ENCODE data around the gene CSAD. TPM values are rescaled to one million over a fixed set of nuclear protein-coding genes. Genes with fewer than 3 reads are reported as not detected.

The CSAD gene
- total RNA-seq, 2 experiments from 2014 or later: 25.8 to 26.9 TPM

DNA sequence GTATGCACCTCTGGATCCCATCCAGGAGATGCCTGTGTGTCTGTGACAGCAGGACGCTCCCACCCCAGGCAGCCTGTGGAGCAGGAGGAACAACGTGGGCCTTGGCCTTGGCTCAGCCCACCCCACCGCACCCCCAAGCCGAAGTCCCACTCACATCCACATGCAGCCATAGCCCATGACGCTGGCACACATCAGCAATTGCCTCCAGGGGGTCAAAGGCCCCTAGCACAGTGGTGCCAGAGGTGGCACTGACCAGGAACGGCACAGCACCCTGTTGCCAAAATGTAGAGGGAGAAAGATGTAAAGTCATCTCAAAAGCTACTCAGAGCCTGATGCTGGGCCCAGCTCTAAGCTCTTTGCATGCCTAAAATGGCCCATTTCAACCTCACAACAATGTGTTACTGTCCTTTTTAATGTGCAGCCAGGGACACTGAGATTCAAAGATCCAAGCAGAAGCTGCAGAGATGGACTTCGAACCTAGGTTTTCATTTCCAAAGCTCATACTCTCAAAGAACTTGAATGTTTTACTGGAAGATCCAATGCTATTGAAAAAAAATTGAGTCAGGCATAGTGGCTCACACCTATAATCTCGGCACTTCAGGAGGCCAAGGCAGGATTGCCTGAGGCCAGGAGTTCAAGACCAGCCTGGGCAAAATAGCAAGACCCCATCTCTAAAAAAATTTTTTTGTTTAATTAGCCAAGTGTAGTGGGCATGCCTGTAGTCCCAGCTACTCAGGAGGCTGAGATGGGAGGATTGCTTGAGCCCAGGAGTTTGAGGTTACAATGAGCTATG, 19.4 kb downstream of the CSAD start:
- H3K79me2 ChIP-seq (ENCODE audit: insufficient read depth, low read depth, low read length): no peaks in the 10 kb centered on the region
- CTCF ChIA-PET (ENCODE audit: unreplicated experiment): interaction anchor here (0.8 to 2.4 kb wide), 2 partner anchors 51 to 160 kb away, joined by 3 to 14 read pairs; partner anchors contain the start of gene AAAS
- no peak for DNase-seq (ENCODE audit: low spot score)
- TF ChIP-seq EZH2phosphoT487 (IDR thresholded peaks at IDR 0.05; ENCODE audit: borderline replicate concordance, low read depth, low read length): no peak
- TF ChIP-seq, protein P1, sequence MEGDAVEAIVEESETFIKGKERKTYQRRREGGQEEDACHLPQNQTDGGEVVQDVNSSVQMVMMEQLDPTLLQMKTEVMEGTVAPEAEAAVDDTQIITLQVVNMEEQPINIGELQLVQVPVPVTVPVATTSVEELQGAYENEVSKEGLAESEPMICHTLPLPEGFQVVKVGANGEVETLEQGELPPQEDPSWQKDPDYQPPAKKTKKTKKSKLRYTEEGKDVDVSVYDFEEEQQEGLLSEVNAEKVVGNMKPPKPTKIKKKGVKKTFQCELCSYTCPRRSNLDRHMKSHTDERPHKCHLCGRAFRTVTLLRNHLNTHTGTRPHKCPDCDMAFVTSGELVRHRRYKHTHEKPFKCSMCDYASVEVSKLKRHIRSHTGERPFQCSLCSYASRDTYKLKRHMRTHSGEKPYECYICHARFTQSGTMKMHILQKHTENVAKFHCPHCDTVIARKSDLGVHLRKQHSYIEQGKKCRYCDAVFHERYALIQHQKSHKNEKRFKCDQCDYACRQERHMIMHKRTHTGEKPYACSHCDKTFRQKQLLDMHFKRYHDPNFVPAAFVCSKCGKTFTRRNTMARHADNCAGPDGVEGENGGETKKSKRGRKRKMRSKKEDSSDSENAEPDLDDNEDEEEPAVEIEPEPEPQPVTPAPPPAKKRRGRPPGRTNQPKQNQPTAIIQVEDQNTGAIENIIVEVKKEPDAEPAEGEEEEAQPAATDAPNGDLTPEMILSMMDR (conservative IDR thresholded peaks at IDR 0.05; ENCODE audit: low read length): no peak
- no TSS peak for BruUV-seq (replicated peaks)
- peaks cover 11% of the 10 kb centered on the region for H3K4me1 ChIP-seq (ENCODE audit: insufficient read depth, low read length, poor library complexity, severe bottlenecking)
- H3K9me2 ChIP-seq (ENCODE audit: insufficient read depth, low read length): no peaks in the 10 kb centered on the region
- no peaks in the 10 kb centered on the region for H3K9me3 ChIP-seq (ENCODE audit: low read length)
- no peaks in the 10 kb centered on the region for H3K36me3 ChIP-seq (ENCODE audit: insufficient read depth, low read length)
- no peak overlapping the region for H3K27ac ChIP-seq (ENCODE audit: low read depth, low read length, poor library complexity, severe bottlenecking)
- H3K4me2 ChIP-seq (ENCODE audit: low read length): no peak overlapping the region
- H3K4me3 ChIP-seq (ENCODE audit: low read depth, low read length, poor library complexity, severe bottlenecking): no peak overlapping the region
- intact Hi-C loops (cut with micrococcal nuclease; ENCODE audit: unreplicated experiment): no loop called here
- no peak overlapping the region for H2AFZ ChIP-seq (ENCODE audit: low read length)
- POLR2A ChIA-PET: interaction anchor here (0.8 to 3.0 kb wide), 3 partner anchors 16 to 48 kb away, joined by 3 to 12 read pairs (median 4); no protein-coding TSS in a partner anchor
- H4K20me1 ChIP-seq (ENCODE audit: insufficient read depth, low read length): no peaks in the 10 kb centered on the region

DNA sequence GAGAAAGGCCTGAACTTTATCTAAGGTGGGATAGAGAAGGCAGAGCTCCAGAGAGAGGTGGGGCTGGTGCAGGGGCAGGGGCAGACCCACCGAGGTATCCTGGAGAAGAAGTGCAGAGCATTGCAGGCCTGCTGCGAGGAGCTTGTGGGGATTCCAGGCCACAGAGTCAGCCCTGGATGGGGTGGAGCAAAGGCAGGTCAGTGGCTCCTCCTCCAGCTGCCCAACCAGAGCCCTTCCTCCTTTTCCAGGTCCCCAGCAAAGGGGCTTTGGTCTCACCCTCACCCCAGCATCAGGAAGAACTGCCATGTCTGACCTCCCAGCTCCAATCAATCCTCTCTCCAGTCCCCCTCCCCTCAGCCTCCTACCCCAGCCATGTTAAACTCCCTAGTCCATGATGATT, 20.1 kb downstream of the CSAD start:
- intact Hi-C loops (cut with micrococcal nuclease; ENCODE audit: unreplicated experiment): no loop called here
- TF ChIP-seq, protein P1 (conservative IDR thresholded peaks at IDR 0.05; ENCODE audit: low read length): no peak
- no peak for TF ChIP-seq EZH2phosphoT487 (IDR thresholded peaks at IDR 0.05; ENCODE audit: borderline replicate concordance, low read depth, low read length)
- H3K4me1 ChIP-seq (ENCODE audit: insufficient read depth, low read length, poor library complexity, severe bottlenecking): peaks cover 11% of the 10 kb centered on the region
- H3K9me3 ChIP-seq (ENCODE audit: low read length): no peaks in the 10 kb centered on the region
- no peak overlapping the region for H3K27ac ChIP-seq (ENCODE audit: low read depth, low read length, poor library complexity, severe bottlenecking)
- H3K79me2 ChIP-seq (ENCODE audit: insufficient read depth, low read depth, low read length): no peaks in the 10 kb centered on the region
- H3K4me3 ChIP-seq (ENCODE audit: low read depth, low read length, poor library complexity, severe bottlenecking): no peak overlapping the region
- no peaks in the 10 kb centered on the region for H3K36me3 ChIP-seq (ENCODE audit: insufficient read depth, low read length)
- H3K9me2 ChIP-seq (ENCODE audit: insufficient read depth, low read length): no peaks in the 10 kb centered on the region
- BruUV-seq (replicated peaks): no TSS peak
- H3K4me2 ChIP-seq (ENCODE audit: low read length): no peak overlapping the region
- no peaks in the 10 kb centered on the region for H4K20me1 ChIP-seq (ENCODE audit: insufficient read depth, low read length)
- DNase-seq (ENCODE audit: low spot score): no peak
- H2AFZ ChIP-seq (ENCODE audit: low read length): no peak overlapping the region
- ChIA-PET POLR2A (interaction anchor here (1.9 to 3.0 kb wide), 2 partner anchors 49 to 184 kb away, joined by 6 to 12 read pairs; no protein-coding TSS in a partner anchor), CTCF (ENCODE audit: unreplicated experiment) (interaction anchor here (0.6 to 2.4 kb wide), 6 partner anchors 31 to 185 kb away, joined by 3 to 14 read pairs (median 5); partner anchors contain the start of gene AAAS)

Data from OCI-LY7 (cell line).